Measurements from ENCODE around the gene ARL16. TPM values are rescaled to one million over a fixed set of nuclear protein-coding genes. Genes with fewer than 3 reads are reported as not detected.
A peak's percentile ranks its signal among the peaks of the same experiment; 100 is the strongest.

The ARL16 gene
- total and polyA plus RNA-seq, 4 experiments from 2014 or later, result 25.3 to 45.5 (median 26.8) TPM

DNA sequence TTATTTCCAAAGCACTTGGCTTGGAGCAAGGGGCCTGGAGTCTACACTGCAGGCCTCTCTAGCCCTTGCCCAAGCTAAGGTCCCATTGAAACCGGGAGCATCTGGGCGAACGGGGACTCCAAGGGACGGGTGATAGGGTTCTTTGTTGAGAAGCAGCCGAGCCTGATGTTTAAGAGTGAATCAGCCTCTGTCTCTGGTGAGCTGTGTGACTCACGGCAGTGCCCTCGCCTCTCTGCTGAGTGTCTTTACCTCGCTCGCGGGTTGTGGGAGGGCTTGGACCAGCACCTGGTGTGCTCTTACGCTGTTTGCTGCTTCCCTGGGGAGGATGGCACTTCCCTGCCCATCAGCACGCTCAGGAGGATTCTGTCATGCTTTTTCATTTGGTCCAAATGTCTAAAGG is 1.5 kb upstream of the ARL16 start:
- peaks cover 41% of the 10 kb centered on the region for H3K36me3 ChIP-seq (ENCODE audit: insufficient read depth, low read length)
- CTCF ChIA-PET (ENCODE audit: partially characterized antibody), result interaction anchor here (1.3 kb wide), 1 partner anchor 10 kb away, joined by 5 read pairs; no protein-coding TSS in a partner anchor
- no peaks in the 10 kb centered on the region for H3K27me3 Mint-ChIP-seq

DNA sequence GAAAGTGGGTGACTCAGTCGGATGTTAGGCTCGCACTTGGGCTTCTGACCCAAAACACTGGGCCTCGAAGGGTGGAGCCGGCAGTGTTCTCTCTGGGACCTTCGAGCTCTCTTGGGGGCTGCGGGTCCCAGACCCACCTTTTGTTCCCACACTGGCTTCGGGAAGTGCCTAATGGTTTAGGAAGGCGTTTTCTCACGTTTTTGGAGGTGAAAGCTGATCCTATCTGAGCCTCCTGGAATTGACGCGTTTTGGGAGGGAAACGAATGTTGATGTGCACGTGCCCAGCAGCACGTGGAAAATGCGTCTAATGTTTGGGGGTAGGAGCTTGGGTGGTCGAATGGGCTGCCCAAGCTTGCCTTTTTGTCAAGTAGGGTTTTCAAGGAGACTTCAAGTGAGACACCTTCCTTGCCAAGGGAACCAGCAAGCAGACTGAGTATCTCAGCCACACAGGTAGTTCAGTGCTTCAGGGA is 880 bp upstream of the ARL16 start:
- Mint-ChIP-seq H3K36me3 (peaks cover 14 to 45% of the 10 kb centered on the region in 2 donors), H3K9me3 (peaks cover 0 to 3% (median 0%) of the 10 kb centered on the region in 8 donors), H3K27me3 (no peaks in the 10 kb centered on the region), H3K27ac (peak overlapping the region; percentile 72 to 93 (median 83)), H3K4me1 (peaks cover 20 to 59% (median 27%) of the 10 kb centered on the region in 4 donors), H3K4me3 (peak overlapping the region; percentile 83 to 94 (median 84))
- Histone ChIP-seq H3K36me3 (ENCODE audit: insufficient read depth, low read length) (peaks cover 35% of the 10 kb centered on the region), H3K9me3 (ENCODE audit: control insufficient read depth in 1 of 2, low read length in 2 of 2) (no peaks in the 10 kb centered on the region), H3K27ac (ENCODE audit: low read depth, low read length) (peak overlapping the region; percentile 83), H3K27me3 (ENCODE audit: insufficient read depth, low read length) (no peaks in the 10 kb centered on the region), H3K4me1 (ENCODE audit: insufficient read depth, low read length) (peaks cover 31% of the 10 kb centered on the region), H3K4me3 (ENCODE audit: low read length in 2 of 2) (peak overlapping the region; percentile 80 to 93)
- ChIA-PET CTCF (ENCODE audit: partially characterized antibody) (no interaction called here), POLR2A (ENCODE audit: partially characterized antibody) (interaction anchor here (1.0 to 4.0 kb wide), 18 partner anchors 11 to 1230 kb away, joined by 3 to 67 read pairs (median 5); partner anchors contain the start of genes CCDC137, FAAP100, MRPL12 and OXLD1)
- intact Hi-C loops (cut with micrococcal nuclease), result loop anchor here (5.0 kb wide), 2 partner anchors 172 to 413 kb away; partner anchors contain the start of genes ACTG1 and FASN
- peak in 1 of 5 donors; percentile 39 for DNase-seq

More for the DNA sequence above, 1.5 kb upstream of the ARL16 start:
- H3K27ac ChIP-seq (ENCODE audit: low read depth, low read length), result peak overlapping the region; percentile 83
- Mint-ChIP-seq H3K27ac (peak overlapping the region in 6 of 7 donors; percentile 78 to 93 (median 85)), H3K9me3 (peaks cover 0 to 3% (median 0%) of the 10 kb centered on the region in 8 donors), H3K4me1 (peaks cover 20 to 59% (median 27%) of the 10 kb centered on the region in 4 donors), H3K4me3 (peak overlapping the region; percentile 83 to 94 (median 84)), H3K36me3 (peaks cover 14 to 49% of the 10 kb centered on the region in 2 donors)
- peaks cover 31% of the 10 kb centered on the region for H3K4me1 ChIP-seq (ENCODE audit: insufficient read depth, low read length)
- POLR2A ChIA-PET (ENCODE audit: partially characterized antibody), result interaction anchor here (1.0 to 4.0 kb wide), 8 partner anchors 10 to 176 kb away, joined by 3 to 67 read pairs (median 4); partner anchors contain the start of genes CCDC137, MRPL12, OXLD1 and P4HB
- DNase-seq, result peak in 1 of 5 donors; percentile 53
- no peaks in the 10 kb centered on the region for H3K27me3 ChIP-seq (ENCODE audit: insufficient read depth, low read length)
- H3K4me3 ChIP-seq (ENCODE audit: low read length in 2 of 2), result peak overlapping the region; percentile 80 to 93
- no peaks in the 10 kb centered on the region for H3K9me3 ChIP-seq (ENCODE audit: control insufficient read depth in 1 of 2, low read length in 2 of 2)
- intact Hi-C loops (cut with micrococcal nuclease), result no loop called here

DNA sequence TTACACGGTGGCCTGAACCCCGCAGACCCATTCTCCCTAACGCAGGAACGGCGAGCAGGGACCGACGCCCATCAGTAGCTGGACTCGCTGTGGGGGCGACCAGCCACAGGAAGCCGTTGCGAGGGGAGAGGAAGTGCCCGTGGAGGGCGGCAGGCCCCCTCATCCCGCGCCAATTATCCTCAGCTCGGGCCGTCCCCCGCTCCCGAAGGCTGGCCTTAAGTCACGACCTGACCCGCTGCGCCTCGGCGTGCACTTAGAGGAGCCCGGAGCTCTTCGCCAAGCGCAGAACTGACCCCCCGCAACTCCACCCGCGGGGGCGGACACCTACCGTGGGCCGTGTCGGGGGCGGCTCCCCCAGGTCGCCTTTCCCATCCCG is 401 bp downstream of the ARL16 start:
- Histone ChIP-seq H3K27ac (ENCODE audit: low read depth, low read length) (peak overlapping the region; percentile 83), H3K4me3 (ENCODE audit: low read length in 2 of 2) (peak overlapping the region; percentile 18 to 93), H3K27me3 (ENCODE audit: insufficient read depth, low read length) (no peaks in the 10 kb centered on the region), H3K9me3 (ENCODE audit: control insufficient read depth in 1 of 2, low read length in 2 of 2) (no peaks in the 10 kb centered on the region), H3K4me1 (ENCODE audit: insufficient read depth, low read length) (peaks cover 31% of the 10 kb centered on the region), H3K36me3 (ENCODE audit: insufficient read depth, low read length) (peaks cover 23% of the 10 kb centered on the region)
- Mint-ChIP-seq H3K27ac (peak overlapping the region; percentile 63 to 97 (median 79)), H3K4me3 (peak overlapping the region; percentile 94 to 99 (median 97)), H3K27me3 (no peaks in the 10 kb centered on the region), H3K36me3 (peaks cover 8 to 33% of the 10 kb centered on the region in 2 donors), H3K4me1 (peaks cover 20 to 52% (median 27%) of the 10 kb centered on the region in 4 donors), H3K9me3 (peaks cover 0 to 3% (median 0%) of the 10 kb centered on the region in 8 donors)
- DNase-seq, result no peak
- POLR2A ChIA-PET (ENCODE audit: partially characterized antibody), result interaction anchor here (0.7 to 4.0 kb wide), 22 partner anchors 8 to 1229 kb away, joined by 3 to 67 read pairs (median 5); partner anchors contain the start of genes CCDC137, FAAP100, MCRIP1 and MRPL12
- intact Hi-C loops (cut with micrococcal nuclease), result loop anchor here (1.0 to 5.0 kb wide), 5 partner anchors 17 to 414 kb away; partner anchors contain the start of genes ACTG1, CCDC137, FASN and MRPL12
- CTCF ChIA-PET (ENCODE audit: partially characterized antibody), result interaction anchor here (0.6 to 2.2 kb wide), 5 partner anchors 8 to 173 kb away, joined by 4 to 6 read pairs (median 4); no protein-coding TSS in a partner anchor

DNA sequence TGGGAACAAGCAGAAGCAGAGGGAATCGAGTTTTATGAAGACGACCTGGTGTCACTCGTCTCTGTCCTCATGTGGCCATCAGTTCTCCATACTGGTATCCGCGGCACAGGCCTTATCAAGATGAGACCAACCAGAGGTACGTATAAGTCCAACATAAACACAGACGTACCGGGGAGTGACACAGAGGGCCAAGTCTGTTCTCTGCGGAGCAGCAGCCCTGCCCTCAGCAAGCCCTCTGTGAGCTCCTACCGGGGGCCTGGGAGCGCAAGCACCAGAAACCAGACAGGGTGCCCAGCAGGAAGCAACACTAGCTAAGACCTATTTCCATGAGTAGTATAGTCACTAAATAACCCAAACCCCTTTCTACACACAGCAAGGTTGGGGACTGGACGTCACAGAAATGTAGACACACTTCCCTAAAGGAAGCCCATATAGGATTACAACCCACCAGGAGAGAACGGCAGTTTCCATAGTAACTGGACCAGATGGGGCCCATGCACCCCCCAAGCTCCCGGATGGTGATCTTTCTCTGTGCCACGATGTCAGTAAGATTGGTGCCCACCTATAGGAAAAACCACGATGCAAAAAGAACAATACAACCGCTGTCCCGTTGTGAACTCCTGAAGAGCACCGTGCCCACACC is 911 bp downstream of the ARL16 start:
- POLR2A ChIA-PET (ENCODE audit: partially characterized antibody), result interaction anchor here (1.1 to 4.0 kb wide), 12 partner anchors 11 to 1228 kb away, joined by 3 to 67 read pairs (median 7); partner anchors contain the start of genes CCDC137, MRPL12 and OXLD1
- peak overlapping the region; percentile 94 to 99 (median 97) for H3K4me3 Mint-ChIP-seq

GRCh38 chr17:81681672-81682071 is 1.9 kb downstream of the ARL16 start:
- ChIA-PET CTCF (ENCODE audit: partially characterized antibody) (no interaction called here), POLR2A (ENCODE audit: partially characterized antibody) (interaction anchor here (0.5 to 3.7 kb wide), 3 partner anchors 11 to 255 kb away, joined by 3 to 65 read pairs (median 3); partner anchors contain the start of genes CCDC137 and OXLD1)
- Histone ChIP-seq H3K27me3 (ENCODE audit: insufficient read depth, low read length) (no peaks in the 10 kb centered on the region), H3K4me3 (ENCODE audit: low read length in 2 of 2) (no peak overlapping the region), H3K9me3 (ENCODE audit: control insufficient read depth in 1 of 2, low read length in 2 of 2) (no peaks in the 10 kb centered on the region), H3K4me1 (ENCODE audit: insufficient read depth, low read length) (peaks cover 31% of the 10 kb centered on the region), H3K36me3 (ENCODE audit: insufficient read depth, low read length) (peaks cover 11% of the 10 kb centered on the region), H3K27ac (ENCODE audit: low read depth, low read length) (no peak overlapping the region)
- peak overlapping the region in 2 of 7 donors; percentile 9 to 35 for H3K27ac Mint-ChIP-seq
- peaks cover 4 to 21% of the 10 kb centered on the region in 2 donors for H3K36me3 Mint-ChIP-seq
- no peaks in the 10 kb centered on the region for H3K27me3 Mint-ChIP-seq
- DNase-seq, result peak in 1 of 5 donors; percentile 16
- peak overlapping the region in 4 of 8 donors; percentile 21 to 52 (median 36) for H3K4me3 Mint-ChIP-seq
- intact Hi-C loops (cut with micrococcal nuclease), result loop anchor here (5.0 kb wide), 2 partner anchors 169 to 416 kb away; partner anchors contain the start of genes ACTG1 and FASN
- peaks cover 18 to 49% (median 26%) of the 10 kb centered on the region in 4 donors for H3K4me1 Mint-ChIP-seq
- H3K9me3 Mint-ChIP-seq, result peaks cover 0 to 3% (median 0%) of the 10 kb centered on the region in 8 donors

More for the DNA sequence above, 911 bp downstream of the ARL16 start:
- H3K36me3 ChIP-seq (ENCODE audit: insufficient read depth, low read length), result peaks cover 20% of the 10 kb centered on the region
- H3K27ac ChIP-seq (ENCODE audit: low read depth, low read length), result peak overlapping the region; percentile 83
- no peaks in the 10 kb centered on the region for H3K9me3 ChIP-seq (ENCODE audit: control insufficient read depth in 1 of 2, low read length in 2 of 2)
- CTCF ChIA-PET (ENCODE audit: partially characterized antibody), result interaction anchor here (0.9 to 2.2 kb wide), 5 partner anchors 7 to 48 kb away, joined by 3 to 6 read pairs (median 4); no protein-coding TSS in a partner anchor
- DNase-seq, result peak in 1 of 5 donors; percentile 39
- H3K4me1 ChIP-seq (ENCODE audit: insufficient read depth, low read length), result peaks cover 31% of the 10 kb centered on the region
- no peaks in the 10 kb centered on the region for H3K27me3 ChIP-seq (ENCODE audit: insufficient read depth, low read length)
- H3K4me1 Mint-ChIP-seq, result peaks cover 20 to 52% (median 27%) of the 10 kb centered on the region in 4 donors
- peak overlapping the region; percentile 57 to 85 (median 77) for H3K27ac Mint-ChIP-seq
- H3K4me3 ChIP-seq (ENCODE audit: low read length in 2 of 2), result peak overlapping the region; percentile 18 to 93
- H3K9me3 Mint-ChIP-seq, result peaks cover 0 to 3% (median 0%) of the 10 kb centered on the region in 8 donors
- H3K36me3 Mint-ChIP-seq, result peaks cover 8 to 30% of the 10 kb centered on the region in 2 donors
- intact Hi-C loops (cut with micrococcal nuclease), result loop anchor here (1.0 to 5.0 kb wide), 5 partner anchors 16 to 415 kb away; partner anchors contain the start of genes ACTG1, CCDC137, FASN and MRPL12
- no peaks in the 10 kb centered on the region for H3K27me3 Mint-ChIP-seq

DNA sequence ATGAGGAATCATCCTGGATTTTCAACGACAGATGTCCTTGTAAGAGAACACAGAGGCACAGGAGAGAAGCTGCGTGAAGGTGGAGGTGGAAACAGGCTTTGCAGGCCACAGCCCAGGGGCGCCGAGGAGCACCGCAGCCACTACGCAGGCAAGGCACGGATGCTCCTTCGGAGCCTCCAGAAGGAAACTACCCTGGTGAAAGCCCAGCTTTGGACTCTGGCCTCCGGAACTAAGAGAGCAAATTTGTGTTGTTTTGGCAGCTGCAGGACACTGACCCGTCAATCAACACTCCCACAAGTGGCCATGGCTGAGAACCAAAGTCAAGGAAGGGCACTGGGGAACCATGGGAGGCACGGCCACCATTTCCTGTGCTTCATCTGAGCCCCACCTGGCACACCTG is 3.4 kb downstream of the ARL16 start:
- intact Hi-C loops (cut with micrococcal nuclease), result loop anchor here (5.0 kb wide), 2 partner anchors 168 to 417 kb away; partner anchors contain the start of genes ACTG1 and FASN
- DNase-seq, result peak in 1 of 5 donors; percentile 7
- Histone ChIP-seq H3K27ac (ENCODE audit: low read depth, low read length) (no peak overlapping the region), H3K36me3 (ENCODE audit: insufficient read depth, low read length) (no peaks in the 10 kb centered on the region), H3K9me3 (ENCODE audit: control insufficient read depth in 1 of 2, low read length in 2 of 2) (no peaks in the 10 kb centered on the region), H3K27me3 (ENCODE audit: insufficient read depth, low read length) (no peaks in the 10 kb centered on the region), H3K4me1 (ENCODE audit: insufficient read depth, low read length) (peaks cover 17% of the 10 kb centered on the region), H3K4me3 (ENCODE audit: low read length in 2 of 2) (no peak overlapping the region)
- POLR2A ChIA-PET (ENCODE audit: partially characterized antibody), result interaction anchor here (0.8 kb wide), 1 partner anchor 28 kb away, joined by 4 read pairs; no protein-coding TSS in a partner anchor
- H3K27ac Mint-ChIP-seq, result peak overlapping the region in 2 of 7 donors; percentile 17 to 31
- CTCF ChIA-PET (ENCODE audit: partially characterized antibody), result no interaction called here
- peaks cover 0 to 3% (median 0%) of the 10 kb centered on the region in 8 donors for H3K9me3 Mint-ChIP-seq
- H3K27me3 Mint-ChIP-seq, result no peaks in the 10 kb centered on the region
- peaks cover 19 to 43% (median 24%) of the 10 kb centered on the region in 4 donors for H3K4me1 Mint-ChIP-seq
- no peak overlapping the region for H3K4me3 Mint-ChIP-seq
- peaks cover 0 to 19% of the 10 kb centered on the region in 2 donors for H3K36me3 Mint-ChIP-seq

Measured in CD4-positive, alpha-beta memory T cell (primary cell).